Esophagus muscularis mucosa (tissue), 4 donors: ENCODE data around the gene ATCAY. TPM values are rescaled to one million over a fixed set of nuclear protein-coding genes. Genes with fewer than 3 reads are reported as not detected.
"Not testable (repeated sequence)": the region's sequence is repeated elsewhere in the genome, so short reads cannot be mapped to it uniquely, and the experiment has no call there.

Experiments
- DNase-seq: peaks from one replicate; pipeline ENCODE4 v3.0.0-alpha.2; 2017; ENCODE audit errors: extremely low spot score
- H3K27ac ChIP-seq, 4 donors: fragments of 200-600 bp; sonication (generic); replicated peaks in 1 of 4; 1 replicate in 3 of 4; 2 replicates in 1 of 4; pipeline ENCODE4 v1.5.1; 2016 to 2019; ENCODE audit warnings: mild to moderate bottlenecking in 1 of 4
- H3K27me3 ChIP-seq, 4 donors: fragments of 200-600 bp; sonication (generic); one replicate each; pipeline versions ENCODE4 v1.5.1 to v1.6.0; 2016 to 2019
- H3K36me3 ChIP-seq, 4 donors: fragments of 200-600 bp; sonication (generic); one replicate each; pipeline ENCODE4 v1.5.1; 2016 to 2019
- H3K4me1 ChIP-seq, 4 donors: fragments of 200-600 bp; sonication (generic); one replicate each; pipeline ENCODE4 v1.5.1; 2016 to 2019
- H3K4me3 ChIP-seq, 4 donors: fragments of 200-600 bp; sonication (generic); 1 replicate in 2 of 4; 2 replicates in 2 of 4; pipeline ENCODE4 v1.5.1; 2016 to 2019; ENCODE audit warnings: mild to moderate bottlenecking in 4 of 4, moderate library complexity in 1 of 4
- H3K9me3 ChIP-seq, 4 donors: fragments of 200-600 bp; sonication (generic); 1 replicate in 3 of 4; 2 replicates in 1 of 4; pipeline ENCODE4 v1.5.1; 2016 to 2019
- CTCF ChIP-seq, 3 experiments: fragments of 200-600 bp in 2 of 3; fragments of 450-650 bp in 1 of 3; sonication (generic) in 2 of 3; IDR thresholded peaks; one replicate each; pipeline ENCODE4 v1.5.1; 2017 to 2019; ENCODE audit warnings: antibody characterized with exemption in 3 of 3, mild to moderate bottlenecking in 2 of 3, moderate library complexity in 1 of 3
- EP300 ChIP-seq: sonication (generic); formaldehyde crosslinking; IDR thresholded peaks from one replicate; pipeline ENCODE4 v1.6.1; 2017; ENCODE audit warnings: antibody characterized with exemption
- POLR2A ChIP-seq: fragments of 450-650 bp; IDR thresholded peaks from one replicate; pipeline ENCODE4 v1.6.1; 2017; ENCODE audit warnings: antibody characterized with exemption, moderate library complexity, mild to moderate bottlenecking, low read depth
- POLR2AphosphoS5 ChIP-seq, 2 donors: sonication (generic); formaldehyde crosslinking; IDR thresholded peaks; one replicate each; pipeline ENCODE4 v1.6.1; 2017; ENCODE audit warnings: antibody characterized with exemption in 2 of 2
- WGBS: methylation state at CpG from one replicate; pipeline ENCODE4 v1.1.5; 2018; 5-methylcytosine and 5-hydroxymethylcytosine counted together
- intact Hi-C: fragments of 100-400 bp; cut with DNase I; formaldehyde crosslinking; loops from one replicate; pipeline ENCODE4 v1.15.1; 2023
- total RNA-seq, 4 donors: library from RNA; depleted of rRNA; stranded (reverse); fragments of >200 nt; gene quantifications; one replicate each; pipeline versions ENCODE4 v1.1.0 to v1.2.1, GENCODE V29; 2016

The ATCAY gene
- total RNA-seq, 4 donors from 2014 or later = 0.42 to 1.3 (median 0.82) TPM

GRCh38 chr19:3881272-3882040, 971 bp downstream of the ATCAY start:
- H3K27me3 ChIP-seq = peaks cover 4 to 80% (median 30%) of the 10 kb centered on the region in 4 donors
- intact Hi-C loops = no loop called here

GRCh38 chr19:3882041-3882384, 1.5 kb downstream of the ATCAY start:
- no peak overlapping the region for H3K27ac ChIP-seq

More at GRCh38 chr19:3881272-3882040, 971 bp downstream of the ATCAY start:
- no peak for DNase-seq
- peaks cover 0 to 18% (median 9%) of the 10 kb centered on the region in 4 donors for H3K4me1 ChIP-seq
- TF ChIP-seq EP300 = no peak
- TF ChIP-seq POLR2A = no peak
- no peak for TF ChIP-seq POLR2AphosphoS5 (IDR thresholded peaks at IDR 0.05)
- TF ChIP-seq CTCF (IDR thresholded peaks at IDR 0.05) = no peak
- H3K9me3 ChIP-seq = no peaks in the 10 kb centered on the region
- H3K4me3 ChIP-seq = no peak overlapping the region
- H3K27ac ChIP-seq = no peak overlapping the region
- H3K36me3 ChIP-seq = no peaks in the 10 kb centered on the region
- 2% methylated on average over 26 of the region's 31 CpGs for WGBS

GRCh38 chr19:3890591-3890990, 10.1 kb downstream of the ATCAY start:
- no peak overlapping the region for H3K4me3 ChIP-seq
- TF ChIP-seq POLR2A = no peak
- TF ChIP-seq POLR2AphosphoS5 (IDR thresholded peaks at IDR 0.05) = no peak
- TF ChIP-seq EP300 = no peak
- no peak for TF ChIP-seq CTCF (IDR thresholded peaks at IDR 0.05)
- intact Hi-C loops = no loop called here
- no peaks in the 10 kb centered on the region for H3K4me1 ChIP-seq
- H3K27ac ChIP-seq = no peak overlapping the region
- no peaks in the 10 kb centered on the region for H3K27me3 ChIP-seq
- no peaks in the 10 kb centered on the region for H3K9me3 ChIP-seq
- WGBS = 86% methylated on average over 17 of the region's 17 CpGs
- no peak for DNase-seq
- H3K36me3 ChIP-seq = no peaks in the 10 kb centered on the region

More at GRCh38 chr19:3882041-3882384, 1.5 kb downstream of the ATCAY start:
- intact Hi-C loops = no loop called here
- 29% methylated on average over 6 of the region's 6 CpGs for WGBS
- peaks cover 4 to 76% (median 30%) of the 10 kb centered on the region in 4 donors for H3K27me3 ChIP-seq
- H3K9me3 ChIP-seq = no peaks in the 10 kb centered on the region
- no peak for TF ChIP-seq POLR2AphosphoS5 (IDR thresholded peaks at IDR 0.05)
- no peak for TF ChIP-seq CTCF (IDR thresholded peaks at IDR 0.05)
- no peak for TF ChIP-seq POLR2A
- no peak for TF ChIP-seq EP300
- H3K4me1 ChIP-seq = peaks cover 0 to 18% (median 9%) of the 10 kb centered on the region in 4 donors
- DNase-seq = no peak
- no peaks in the 10 kb centered on the region for H3K36me3 ChIP-seq
- no peak overlapping the region for H3K4me3 ChIP-seq

DNA sequence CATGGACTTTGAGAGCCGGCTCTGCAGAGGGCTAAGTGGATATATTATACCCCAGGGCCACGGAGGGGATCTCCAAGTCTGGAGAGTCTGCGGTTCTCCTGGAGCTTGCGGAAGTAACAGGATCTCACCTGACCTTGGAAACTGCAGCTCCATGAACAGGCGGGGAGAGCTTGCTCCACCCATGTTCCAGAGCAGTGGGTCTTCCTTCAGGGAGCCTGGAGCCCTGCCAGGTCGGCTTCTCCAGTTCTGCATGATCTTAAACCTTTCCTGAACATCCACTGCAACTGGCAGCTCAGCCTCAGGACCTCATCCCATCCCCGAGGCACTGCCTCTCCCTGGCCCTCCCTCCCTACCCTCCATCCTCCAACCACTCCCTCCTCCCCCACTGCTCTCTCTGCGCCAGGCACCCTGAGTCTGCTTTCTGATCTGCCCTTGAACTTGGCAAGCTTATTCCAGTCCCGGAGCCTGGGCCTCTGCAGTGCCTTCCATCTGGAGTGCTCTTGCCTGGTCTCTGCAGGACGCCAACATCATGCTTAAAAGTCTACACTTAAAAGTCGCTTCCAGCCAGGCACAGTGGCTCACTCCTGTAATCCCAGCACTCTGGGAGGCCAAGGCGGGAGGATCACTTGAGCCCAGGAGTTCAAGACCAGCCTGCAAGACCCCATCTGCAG, 13.2 kb downstream of the ATCAY start:
- 72% methylated on average over 10 of the region's 12 CpGs for WGBS
- Histone ChIP-seq H3K9me3 (peaks cover 0 to 6% (median 5%) of the 10 kb centered on the region in 4 donors), H3K27me3 (no peaks in the 10 kb centered on the region), H3K4me1 (no peaks in the 10 kb centered on the region), H3K4me3 (no peak overlapping the region), H3K36me3 (no peaks in the 10 kb centered on the region), H3K27ac (no peak overlapping the region)
- no peak for DNase-seq
- no peak for TF ChIP-seq POLR2A
- no peak for TF ChIP-seq POLR2AphosphoS5 (IDR thresholded peaks at IDR 0.05)
- no peak for TF ChIP-seq CTCF (IDR thresholded peaks at IDR 0.05)
- intact Hi-C loops = no loop called here

DNA sequence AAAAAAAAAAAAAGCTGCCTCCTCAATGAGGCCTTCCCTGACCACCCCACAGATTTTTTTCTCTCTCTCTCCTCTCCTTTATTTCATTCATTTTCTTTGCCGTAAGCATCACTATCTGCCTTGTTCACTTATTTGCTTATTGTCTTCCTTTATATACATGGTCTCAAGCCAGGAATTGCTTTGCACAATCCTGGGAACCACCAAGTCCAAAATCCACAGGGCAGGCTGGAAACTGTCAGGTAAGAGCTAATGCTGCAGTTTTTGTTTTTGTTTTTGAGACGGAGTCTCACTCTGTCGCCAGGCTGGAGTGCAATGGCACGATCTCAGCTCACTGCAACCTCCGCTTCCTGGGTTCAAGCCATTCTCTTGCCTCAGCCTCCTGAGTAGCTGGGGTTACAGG, 14.5 kb downstream of the ATCAY start:
- H3K27ac ChIP-seq, H3K4me3 ChIP-seq, DNase-seq, H3K36me3 ChIP-seq, intact Hi-C loops, H3K27me3 ChIP-seq, H3K9me3 ChIP-seq: not testable (repeated sequence)
- H3K4me1 ChIP-seq = peaks cover 0 to 11% (median 7%) of the 10 kb centered on the region in 4 donors
- 91% methylated on average over 5 of the region's 5 CpGs for WGBS
